Muscle layer of duodenum (tissue), 2 donors: ENCODE data around the gene ALKBH5.
A peak's percentile ranks its signal among the peaks of the same experiment; 100 is the strongest.

Experiments used
- H3K27ac ChIP-seq: one replicate; pipeline ENCODE4 v1.7.0; 2013; ENCODE audit warnings: mild to moderate bottlenecking, low read length
- H3K27me3 ChIP-seq: one replicate; pipeline ENCODE4 v1.7.0; 2013; ENCODE audit warnings: low read depth, mild to moderate bottlenecking, control low read depth, low read length
- H3K36me3 ChIP-seq, 2 donors: one replicate each; pipeline ENCODE4 v1.7.0; 2013; ENCODE audit warnings: low read length in 2 of 2, control low read depth in 1 of 2, mild to moderate bottlenecking in 1 of 2; ENCODE audit not compliant: insufficient read depth in 2 of 2, control insufficient read depth in 1 of 2
- H3K4me1 ChIP-seq, 2 donors: one replicate each; pipeline ENCODE4 v1.7.0; 2013; ENCODE audit warnings: low read length in 2 of 2, mild to moderate bottlenecking in 2 of 2, control low read depth in 1 of 2, moderate library complexity in 1 of 2; ENCODE audit not compliant: insufficient read depth in 2 of 2, control insufficient read depth in 1 of 2
- H3K4me3 ChIP-seq, 2 donors: one replicate each; pipeline ENCODE4 v1.7.0; 2013; ENCODE audit warnings: low read length in 2 of 2, low read depth in 1 of 2, mild to moderate bottlenecking in 1 of 2
- H3K9me3 ChIP-seq, 2 donors: one replicate each; pipeline ENCODE4 v1.7.0; 2013; ENCODE audit warnings: low read length in 2 of 2, control low read depth in 1 of 2, mild to moderate bottlenecking in 1 of 2; ENCODE audit not compliant: control insufficient read depth in 1 of 2
- donor health status: healthy.

ALKBH5 gene

DNA sequence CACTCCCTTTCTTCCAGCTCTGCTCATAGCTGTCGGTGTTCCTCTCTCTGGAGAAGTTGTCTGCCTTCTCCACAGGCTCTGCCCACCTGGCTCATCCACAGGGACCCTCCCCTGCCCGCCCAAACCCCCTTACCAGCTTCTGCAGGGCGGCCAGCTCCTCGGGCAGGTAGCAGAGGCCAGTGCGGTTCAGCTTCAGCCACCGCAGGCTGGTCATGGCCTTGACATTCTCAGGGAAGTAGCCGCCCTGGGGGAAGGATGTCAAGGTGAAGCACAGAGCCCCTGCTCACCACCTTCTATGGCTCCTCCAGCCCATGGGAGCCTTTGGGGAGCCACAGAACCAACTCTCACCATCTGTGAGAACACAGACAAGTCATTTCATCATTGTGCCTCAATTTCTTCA is 73.1 kb downstream of the ALKBH5 start:
- Histone ChIP-seq H3K27ac (no peak overlapping the region), H3K4me1 (peaks cover 17 to 33% of the 10 kb centered on the region in 2 donors)

DNA sequence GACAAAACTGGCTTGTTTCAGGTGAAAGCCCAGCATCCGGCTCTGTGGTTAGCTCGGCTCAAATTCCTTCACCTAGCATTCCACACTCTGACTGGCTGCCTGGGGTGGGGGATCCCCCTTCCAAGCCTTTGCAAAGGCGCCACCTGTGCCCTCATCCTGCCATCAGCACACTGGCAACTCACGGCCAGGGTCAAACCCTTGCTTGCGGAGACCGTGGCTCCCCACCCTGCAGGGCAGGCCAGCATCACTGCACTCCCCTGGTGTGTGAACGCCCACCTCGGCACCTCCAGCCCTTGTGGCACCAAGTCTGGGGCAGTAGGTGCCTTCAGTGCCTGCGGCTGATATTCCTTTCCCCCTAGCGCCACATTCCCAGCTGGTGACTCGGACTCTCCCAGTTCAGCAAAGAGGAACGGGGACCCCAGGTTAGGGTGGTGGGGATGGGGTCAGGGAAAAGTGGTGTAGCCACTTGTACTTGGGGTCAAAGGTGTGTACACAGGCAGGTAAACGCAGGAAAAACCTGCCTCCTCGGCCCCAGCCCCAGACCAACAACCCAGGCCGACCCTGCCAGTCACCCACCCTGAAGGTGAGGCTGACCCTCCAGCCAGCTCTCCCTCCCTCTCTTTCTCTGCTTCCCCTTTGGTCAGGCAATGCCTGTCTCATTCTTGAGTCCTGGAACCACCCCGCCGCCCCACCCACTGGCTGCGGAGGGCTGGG is 73.8 kb downstream of the ALKBH5 start:
- H3K4me3 ChIP-seq, result peak overlapping the region; percentile 90 to 92
- peaks cover 31 to 52% of the 10 kb centered on the region in 2 donors for H3K36me3 ChIP-seq
- H3K27me3 ChIP-seq, result no peaks in the 10 kb centered on the region
- no peaks in the 10 kb centered on the region for H3K9me3 ChIP-seq
- peaks cover 18 to 40% of the 10 kb centered on the region in 2 donors for H3K4me1 ChIP-seq
- H3K27ac ChIP-seq, result peak overlapping the region; percentile 87

More for the DNA sequence above, 73.1 kb downstream of the ALKBH5 start:
- Histone ChIP-seq H3K9me3 (no peaks in the 10 kb centered on the region), H3K4me3 (peak overlapping the region; percentile 90 to 92), H3K27me3 (no peaks in the 10 kb centered on the region), H3K36me3 (peaks cover 37 to 59% of the 10 kb centered on the region in 2 donors)

DNA sequence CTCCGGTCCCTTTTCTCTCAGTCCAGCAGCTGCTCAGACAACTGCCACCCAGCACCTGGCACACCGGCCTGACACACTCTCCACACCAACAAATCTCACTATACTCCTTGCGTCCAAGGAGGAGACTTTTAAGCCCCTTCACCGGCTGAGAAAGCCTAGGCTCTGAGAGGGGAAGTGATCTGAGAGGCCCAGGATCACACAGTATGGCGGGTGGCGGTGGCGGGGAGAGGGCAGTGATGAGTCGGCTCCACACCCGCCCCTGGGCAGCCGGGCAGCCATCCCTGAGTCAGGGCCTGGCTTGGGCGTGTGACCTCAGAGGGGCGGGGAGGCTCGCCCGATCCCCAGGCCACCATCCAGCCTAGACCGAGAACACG is 74.3 kb downstream of the ALKBH5 start:
- Histone ChIP-seq H3K27me3 (no peaks in the 10 kb centered on the region), H3K27ac (peak overlapping the region; percentile 87), H3K4me3 (peak overlapping the region; percentile 90 to 92), H3K4me1 (peaks cover 18 to 43% of the 10 kb centered on the region in 2 donors), H3K36me3 (peaks cover 27 to 49% of the 10 kb centered on the region in 2 donors), H3K9me3 (no peaks in the 10 kb centered on the region)

DNA sequence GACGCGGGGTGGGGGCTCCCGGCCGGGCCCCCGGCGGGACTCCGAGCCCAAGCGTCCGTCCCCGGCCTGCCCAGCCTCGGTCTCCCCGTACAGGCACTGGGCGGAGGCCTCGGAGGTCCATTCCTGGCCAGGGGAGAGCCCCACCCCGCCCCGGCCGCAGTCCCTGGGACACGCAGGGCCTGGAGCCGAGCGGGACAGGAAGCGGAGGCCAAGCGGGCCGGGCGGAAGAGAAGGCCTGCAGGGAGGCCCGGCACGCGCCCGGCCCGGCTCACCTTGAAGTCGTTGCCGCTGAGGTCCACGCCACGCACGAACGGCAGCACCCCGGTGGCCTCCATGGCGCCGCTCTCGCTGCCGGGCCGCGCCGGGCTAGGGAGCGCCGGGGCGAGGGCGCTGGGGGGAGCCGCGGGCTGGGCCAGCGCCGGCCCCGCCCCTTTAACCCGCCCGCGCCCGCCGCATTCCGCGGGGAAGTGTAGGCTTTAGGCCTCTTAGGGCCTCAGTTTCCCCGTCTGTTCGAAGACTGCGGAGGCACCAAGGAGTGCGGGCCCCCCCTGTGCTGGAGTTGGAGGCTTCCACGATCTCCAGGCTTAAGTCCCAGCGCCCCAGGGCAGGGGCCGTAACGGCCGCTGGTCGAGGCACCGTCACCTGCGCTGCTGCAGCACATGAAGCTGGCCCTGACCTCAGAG is 74.9 kb downstream of the ALKBH5 start, which contains the start of gene FLII:
FLII (minus strand) TSS at position 383 of the 683 bp plus-strand sequence; CDS start at position 335, 48 bp downstream.
- H3K27me3 ChIP-seq, result no peaks in the 10 kb centered on the region
- H3K4me3 ChIP-seq, result peak within 1 kb of the TSS; percentile 90 to 92
- no peaks in the 10 kb centered on the region for H3K9me3 ChIP-seq
- H3K4me1 ChIP-seq, result peaks cover 18 to 43% of the 10 kb centered on the region in 2 donors
- H3K36me3 ChIP-seq, result peaks cover 22 to 49% of the 10 kb centered on the region in 2 donors
- peak within 1 kb of the TSS; percentile 87 for H3K27ac ChIP-seq
